Esophagus squamous epithelium (tissue), 5 donors: ENCODE data around the gene NOS2. TPM values are rescaled to one million over a fixed set of nuclear protein-coding genes. Genes with fewer than 3 reads are reported as not detected.
"Not testable (repeated sequence)": the region's sequence is repeated elsewhere in the genome, so short reads cannot be mapped to it uniquely, and the experiment has no call there.

Experiments
- DNase-seq: peaks from one replicate; lab custom pipeline; 2025; lab: John Stamatoyannopoulos, UW
- H3K27ac ChIP-seq, 4 donors: fragments of 200-600 bp; sonication (generic); one replicate each; pipeline ENCODE4 v1.5.1; 2016 to 2019; ENCODE audit warnings: mild to moderate bottlenecking in 1 of 4
- H3K27me3 ChIP-seq, 4 donors: fragments of 200-600 bp; sonication (generic); 1 replicate in 3 of 4; 2 replicates in 1 of 4; pipeline versions ENCODE4 v1.5.1 to v1.6.0; 2017 to 2021; ENCODE audit warnings: antibody characterized with exemption in 1 of 4
- H3K36me3 ChIP-seq, 3 donors: fragments of 200-600 bp; sonication (generic); one replicate each; pipeline ENCODE4 v1.5.1; 2016 to 2019
- H3K4me1 ChIP-seq, 3 donors: fragments of 200-600 bp; sonication (generic); one replicate each; pipeline ENCODE4 v1.5.1; 2017 to 2019
- H3K4me3 ChIP-seq, 4 donors: fragments of 200-600 bp; sonication (generic); 1 replicate in 3 of 4; 2 replicates in 1 of 4; pipeline ENCODE4 v1.5.1; 2016 to 2019; ENCODE audit warnings: mild to moderate bottlenecking in 2 of 4, moderate library complexity in 1 of 4
- H3K9me3 ChIP-seq, 3 donors: fragments of 200-600 bp; sonication (generic); one replicate each; pipeline ENCODE4 v1.5.1; 2016 to 2019
- CTCF ChIP-seq, 6 experiments: fragments of 450-650 bp in 4 of 6; fragments of 200-600 bp in 2 of 6; sonication (generic) in 2 of 6; IDR thresholded peaks; one replicate each; pipeline ENCODE4 v1.5.1; 2016 to 2019; ENCODE audit warnings: antibody characterized with exemption in 6 of 6, mild to moderate bottlenecking in 4 of 6, moderate library complexity in 4 of 6
- POLR2A ChIP-seq, 4 donors: fragments of 450-650 bp; IDR thresholded peaks; one replicate each; pipeline ENCODE4 v1.6.1; 2017; ENCODE audit warnings: antibody characterized with exemption in 4 of 4, mild to moderate bottlenecking in 4 of 4, moderate library complexity in 3 of 4
- WGBS, 2 donors: methylation state at CpG; one replicate each; pipeline ENCODE4 v1.1.5; 2018; 5-methylcytosine and 5-hydroxymethylcytosine counted together
- intact Hi-C: fragments of 100-400 bp; cut with DNase I; formaldehyde crosslinking; loops from one replicate; pipeline ENCODE4 v1.15.0; 2022
- total RNA-seq, 4 donors: library from RNA; depleted of rRNA; stranded (reverse); fragments of >200 nt; gene quantifications; one replicate each; pipeline ENCODE4 v1.1.0, GENCODE V29; 2016
- donor health status: DM: yes; HTN: yes; CAD: no.

Gene NOS2
- total RNA-seq: 1 to 10 TPM in 2 of 4 donors, under 1 TPM in 2; 0.11 to 2.7 (median 0.86) TPM

GRCh38 chr17:27800522-27800921 is at the start of gene NOS2:
Gene NOS2 (minus strand): TSS chr17:27800529. CDS start chr17:27798809, 1,720 bp downstream.
- H3K4me1 ChIP-seq: peaks cover 0 to 11% (median 0%) of the 10 kb centered on the region in 3 donors
- H3K27me3 ChIP-seq: peaks cover 0 to 57% (median 0%) of the 10 kb centered on the region in 4 donors
- H3K36me3 ChIP-seq: no peaks in the 10 kb centered on the region
- no peak within 1 kb of the TSS for H3K27ac ChIP-seq
- TF ChIP-seq POLR2A (IDR thresholded peaks at IDR 0.05) (no peak), CTCF (IDR thresholded peaks at IDR 0.05) (no peak)
- 43% methylated on average over 1 of the region's 1 CpG; no CpG with 5 or more reads in 1 of the 2 donors for WGBS, 2 donors
- H3K9me3 ChIP-seq: no peaks in the 10 kb centered on the region
- intact Hi-C loops: loop anchor here (5.0 kb wide), 1 partner anchor 77 kb away; no protein-coding TSS in a partner anchor
- DNase-seq: no peak
- no peak within 1 kb of the TSS for H3K4me3 ChIP-seq

DNA sequence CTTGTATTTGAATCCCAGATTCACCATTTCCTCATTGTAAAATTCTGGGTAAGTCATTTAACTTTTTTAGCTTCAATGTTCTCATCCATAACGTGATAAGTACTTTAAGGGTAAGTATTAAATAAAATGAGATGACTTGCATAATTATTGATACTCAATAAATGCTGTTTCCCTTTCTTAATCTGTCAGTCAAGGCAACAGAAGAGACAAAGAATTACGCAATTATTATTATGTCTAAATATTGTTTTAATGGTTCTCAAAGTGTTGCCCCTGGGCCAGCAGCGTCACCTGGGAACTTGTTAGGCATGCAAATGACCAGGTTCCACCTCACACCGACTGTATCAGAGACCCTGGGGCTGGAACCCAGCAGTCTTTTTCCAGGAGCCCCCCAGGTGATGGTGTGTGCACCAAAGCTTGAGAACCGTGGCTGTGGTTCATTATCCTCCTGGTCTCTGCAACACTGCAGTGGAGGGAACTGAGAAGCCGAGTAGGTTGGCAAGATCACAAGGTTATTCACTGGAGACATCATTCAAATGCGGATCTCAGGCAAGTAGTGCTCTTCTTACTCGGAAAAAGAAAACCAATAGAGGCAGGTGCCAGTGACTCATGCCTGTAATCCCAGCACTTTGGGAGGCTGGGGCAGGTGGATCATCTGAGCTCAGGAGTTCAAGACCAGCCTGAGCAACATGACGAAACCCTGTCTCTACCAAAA is 49.3 kb upstream of the NOS2 start:
- Histone ChIP-seq H3K36me3 (no peaks in the 10 kb centered on the region), H3K9me3 (no peaks in the 10 kb centered on the region), H3K27me3 (peaks cover 0 to 90% (median 0%) of the 10 kb centered on the region in 4 donors), H3K27ac (no peak overlapping the region), H3K4me1 (no peaks in the 10 kb centered on the region), H3K4me3 (no peak overlapping the region)
- 67 to 71% methylated on average over 9 of the region's 9 CpGs for WGBS, 2 donors
- DNase-seq: no peak
- intact Hi-C loops: no loop called here
- TF ChIP-seq CTCF (IDR thresholded peaks at IDR 0.05) (no peak), POLR2A (IDR thresholded peaks at IDR 0.05) (no peak)

- Histone ChIP-seq H3K36me3 (no peaks in the 10 kb centered on the region), H3K27me3 (peaks cover 0 to 90% (median 0%) of the 10 kb centered on the region in 4 donors), H3K9me3 (no peaks in the 10 kb centered on the region), H3K4me3 (no peak overlapping the region), H3K27ac (no peak overlapping the region), H3K4me1 (no peaks in the 10 kb centered on the region)
- WGBS, 2 donors: 76 to 80% methylated on average over 3 of the region's 3 CpGs
- DNase-seq: no peak
- intact Hi-C loops: no loop called here
- TF ChIP-seq CTCF (IDR thresholded peaks at IDR 0.05) (no peak), POLR2A (IDR thresholded peaks at IDR 0.05) (no peak)
Measured at GRCh38 chr17:27848931-27849330, 48.6 kb upstream of the NOS2 start.

DNA sequence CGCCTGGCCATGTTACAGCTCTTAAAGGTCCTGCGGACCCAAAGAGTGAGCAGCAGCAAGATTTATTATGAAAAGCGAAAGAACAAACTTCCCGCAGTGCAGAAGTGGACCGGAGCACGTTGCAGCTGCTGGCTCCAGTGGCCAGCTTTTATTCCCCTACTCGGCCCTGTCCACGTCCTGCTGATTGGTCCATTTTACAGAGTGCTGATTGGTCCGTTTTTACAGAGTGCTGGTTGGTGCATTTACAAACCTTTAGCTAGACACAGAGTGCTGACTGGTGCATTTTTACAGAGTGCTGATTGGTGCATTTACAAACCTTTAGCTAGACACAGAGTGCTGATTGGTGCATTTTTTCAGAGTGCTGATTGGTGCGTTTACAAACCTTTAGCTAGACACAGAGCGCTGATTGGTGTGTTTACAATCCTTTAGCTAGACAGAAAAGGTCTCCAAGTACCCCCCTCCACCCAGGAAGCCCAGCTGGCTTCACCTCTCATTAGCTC is 46.5 kb upstream of the NOS2 start:
- WGBS, 2 donors: 88 to 93% methylated on average over 9 to 11 of the region's 11 CpGs
- H3K27me3 ChIP-seq: peaks cover 0 to 94% (median 0%) of the 10 kb centered on the region in 4 donors
- H3K36me3 ChIP-seq, H3K27ac ChIP-seq, H3K4me3 ChIP-seq, DNase-seq, intact Hi-C loops, H3K9me3 ChIP-seq, H3K4me1 ChIP-seq: not testable (repeated sequence)

DNA sequence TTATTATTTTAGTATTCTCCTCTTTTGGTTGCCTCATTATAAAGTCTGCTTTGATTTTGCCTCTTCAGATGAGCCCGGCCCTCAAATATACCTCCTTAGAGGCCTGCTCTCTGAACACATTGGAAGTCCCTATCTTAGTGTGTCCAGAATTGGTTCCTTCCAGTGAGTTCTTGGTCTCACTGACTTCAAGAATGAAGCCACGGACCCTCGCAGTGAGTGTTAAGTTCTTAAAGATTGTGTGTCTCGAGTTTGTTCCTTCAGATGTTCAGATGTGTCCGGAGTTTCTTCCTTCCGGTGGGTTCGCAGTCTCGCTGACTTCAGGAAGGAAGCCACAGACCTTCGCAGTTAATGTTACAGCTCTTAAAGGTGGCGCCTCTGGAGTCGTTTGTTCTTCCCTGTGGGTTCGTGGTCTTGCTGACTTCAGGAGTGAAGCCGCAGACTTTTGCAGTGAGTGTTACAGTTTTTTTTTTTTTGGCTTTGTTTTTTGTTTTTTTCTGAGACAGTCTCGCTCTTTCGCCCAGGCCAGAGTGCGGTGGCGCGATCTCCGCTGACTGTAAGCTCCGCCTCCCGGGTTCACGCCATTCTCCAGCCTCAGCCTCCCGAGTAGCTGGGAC is 45.8 kb upstream of the NOS2 start:
- H3K36me3 ChIP-seq: no peaks in the 10 kb centered on the region
- intact Hi-C loops: no loop called here
- 53 to 79% methylated on average over 23 of the region's 23 CpGs for WGBS, 2 donors
- H3K27ac ChIP-seq: no peak overlapping the region
- H3K4me1 ChIP-seq: no peaks in the 10 kb centered on the region
- H3K9me3 ChIP-seq: no peaks in the 10 kb centered on the region
- no peak overlapping the region for H3K4me3 ChIP-seq
- peaks cover 0 to 94% (median 0%) of the 10 kb centered on the region in 4 donors for H3K27me3 ChIP-seq
- DNase-seq: no peak
- TF ChIP-seq CTCF (IDR thresholded peaks at IDR 0.05): no peak
- no peak for TF ChIP-seq POLR2A (IDR thresholded peaks at IDR 0.05)
